GM12872 (cell line): ENCODE data around the gene ERI2.

Experiments
- CTCF ChIP-seq: IDR thresholded peaks from 3 replicates; pipeline ENCODE4 v1.5.1; 2011; ENCODE audit warnings: low read depth, mild to moderate bottlenecking, low read length, moderate library complexity; ENCODE audit not compliant: insufficient read depth

Gene ERI2

GRCh38 chr16:20806168-20807050 is at the start of gene ERI2, which contains the start of gene REXO5:
TSS of gene ERI2 (minus strand) at chr16:20806472. CDS start at chr16:20806430, 42 bp downstream.
TSS of gene REXO5 (plus strand) at chr16:20806527. CDS start at chr16:20806954, 427 bp downstream.
- TF ChIP-seq CTCF = peak; percentile 62

GRCh38 chr16:20854963-20855362 is 48.7 kb upstream of the ERI2 start:
- TF ChIP-seq CTCF = no peak

- no peak for TF ChIP-seq CTCF
Measured at GRCh38 chr16:20853981-20854620, 47.8 kb upstream of the ERI2 start.

- TF ChIP-seq CTCF = no peak
Measured at GRCh38 chr16:20853143-20853542, 46.9 kb upstream of the ERI2 start.

- TF ChIP-seq CTCF = no peak
Measured at GRCh38 chr16:20851601-20852000, 45.3 kb upstream of the ERI2 start.

GRCh38 chr16:20850981-20851380 is 44.7 kb upstream of the ERI2 start:
- no peak for TF ChIP-seq CTCF

GRCh38 chr16:20849589-20850390 is 43.5 kb upstream of the ERI2 start:
- peak; percentile 97 for TF ChIP-seq CTCF
